ENCODE measurements around the gene PTP4A2. TPM values are rescaled to one million over a fixed set of nuclear protein-coding genes. Genes with fewer than 3 reads are reported as not detected.
A peak's percentile ranks its signal among the peaks of the same experiment; 100 is the strongest.

Gene PTP4A2
- total and polyA plus RNA-seq, 2 experiments from 2014 or later, result 300 to 354 TPM

GRCh38 chr1:31879981-31880608 is 58.1 kb downstream of the PTP4A2 start:
- no peaks in the 10 kb centered on the region for H3K9me3 ChIP-seq (ENCODE audit: low read depth)
- no peaks in the 10 kb centered on the region for H3K79me2 ChIP-seq
- H3K4me3 ChIP-seq, result no peak overlapping the region
- H3K27me3 ChIP-seq, result no peaks in the 10 kb centered on the region
- peak overlapping the region; percentile 71 for H3K27ac ChIP-seq
- no peaks in the 10 kb centered on the region for H3K36me3 ChIP-seq (replicated peaks; ENCODE audit: insufficient read depth, low read depth)
- H4K20me1 ChIP-seq (ENCODE audit: insufficient read depth, poor library complexity, severe bottlenecking), result no peaks in the 10 kb centered on the region
- no peak overlapping the region for H3K4me2 ChIP-seq
- no peak overlapping the region for H2AFZ ChIP-seq
- no peaks in the 10 kb centered on the region for H3K9me2 ChIP-seq (replicated peaks; ENCODE audit: insufficient read depth)
- peaks cover 6% of the 10 kb centered on the region for H3K4me1 ChIP-seq (ENCODE audit: insufficient read depth)
- peak; percentile 13 for DNase-seq (ENCODE audit: low spot score)
- 65% methylated on average over 4 of the region's 4 CpGs for WGBS (ENCODE audit: low lambda C conversion rate, missing lambda C conversion rate)
- TF ChIP-seq EZH2phosphoT487 (IDR thresholded peaks at IDR 0.05; ENCODE audit: low read depth, severe bottlenecking, unreplicated experiment) (no peak), EZH2 (IDR thresholded peaks at IDR 0.05; ENCODE audit: borderline replicate concordance) (no peak)
- TF ChIP-seq, protein P1, sequence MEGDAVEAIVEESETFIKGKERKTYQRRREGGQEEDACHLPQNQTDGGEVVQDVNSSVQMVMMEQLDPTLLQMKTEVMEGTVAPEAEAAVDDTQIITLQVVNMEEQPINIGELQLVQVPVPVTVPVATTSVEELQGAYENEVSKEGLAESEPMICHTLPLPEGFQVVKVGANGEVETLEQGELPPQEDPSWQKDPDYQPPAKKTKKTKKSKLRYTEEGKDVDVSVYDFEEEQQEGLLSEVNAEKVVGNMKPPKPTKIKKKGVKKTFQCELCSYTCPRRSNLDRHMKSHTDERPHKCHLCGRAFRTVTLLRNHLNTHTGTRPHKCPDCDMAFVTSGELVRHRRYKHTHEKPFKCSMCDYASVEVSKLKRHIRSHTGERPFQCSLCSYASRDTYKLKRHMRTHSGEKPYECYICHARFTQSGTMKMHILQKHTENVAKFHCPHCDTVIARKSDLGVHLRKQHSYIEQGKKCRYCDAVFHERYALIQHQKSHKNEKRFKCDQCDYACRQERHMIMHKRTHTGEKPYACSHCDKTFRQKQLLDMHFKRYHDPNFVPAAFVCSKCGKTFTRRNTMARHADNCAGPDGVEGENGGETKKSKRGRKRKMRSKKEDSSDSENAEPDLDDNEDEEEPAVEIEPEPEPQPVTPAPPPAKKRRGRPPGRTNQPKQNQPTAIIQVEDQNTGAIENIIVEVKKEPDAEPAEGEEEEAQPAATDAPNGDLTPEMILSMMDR (IDR thresholded peaks at IDR 0.05; ENCODE audit: poor library complexity), result no peak

- Histone ChIP-seq H2AFZ (no peak overlapping the region), H3K27ac (no peak overlapping the region)
Observed at GRCh38 chr1:31878058-31878457, 60.1 kb downstream of the PTP4A2 start.

GRCh38 chr1:31877544-31877943 is 60.6 kb downstream of the PTP4A2 start:
- H3K4me2 ChIP-seq, result no peak overlapping the region
- no peaks in the 10 kb centered on the region for H3K9me2 ChIP-seq (replicated peaks; ENCODE audit: insufficient read depth)
- peaks cover 6% of the 10 kb centered on the region for H3K4me1 ChIP-seq (ENCODE audit: insufficient read depth)
- no peaks in the 10 kb centered on the region for H3K79me2 ChIP-seq
- H4K20me1 ChIP-seq (ENCODE audit: insufficient read depth, poor library complexity, severe bottlenecking), result no peaks in the 10 kb centered on the region
- 90% methylated on average over 4 of the region's 4 CpGs for WGBS (ENCODE audit: low lambda C conversion rate, missing lambda C conversion rate)
- no peak overlapping the region for H3K27ac ChIP-seq
- no peaks in the 10 kb centered on the region for H3K36me3 ChIP-seq (replicated peaks; ENCODE audit: insufficient read depth, low read depth)
- H2AFZ ChIP-seq, result no peak overlapping the region
- no peaks in the 10 kb centered on the region for H3K27me3 ChIP-seq
- H3K9me3 ChIP-seq (ENCODE audit: low read depth), result no peaks in the 10 kb centered on the region
- no peak overlapping the region for H3K4me3 ChIP-seq
- no peak for DNase-seq (ENCODE audit: low spot score)
- TF ChIP-seq EZH2 (IDR thresholded peaks at IDR 0.05; ENCODE audit: borderline replicate concordance), result no peak
- TF ChIP-seq EZH2phosphoT487 (IDR thresholded peaks at IDR 0.05; ENCODE audit: low read depth, severe bottlenecking, unreplicated experiment), result no peak
- TF ChIP-seq, protein P1 (IDR thresholded peaks at IDR 0.05; ENCODE audit: poor library complexity), result no peak

More at GRCh38 chr1:31878058-31878457, 60.1 kb downstream of the PTP4A2 start:
- Histone ChIP-seq H3K4me3 (no peak overlapping the region), H3K9me3 (ENCODE audit: low read depth) (no peaks in the 10 kb centered on the region), H3K36me3 (replicated peaks; ENCODE audit: insufficient read depth, low read depth) (no peaks in the 10 kb centered on the region), H3K4me2 (no peak overlapping the region), H3K79me2 (no peaks in the 10 kb centered on the region), H4K20me1 (ENCODE audit: insufficient read depth, poor library complexity, severe bottlenecking) (no peaks in the 10 kb centered on the region), H3K4me1 (ENCODE audit: insufficient read depth) (peaks cover 6% of the 10 kb centered on the region), H3K27me3 (no peaks in the 10 kb centered on the region), H3K9me2 (replicated peaks; ENCODE audit: insufficient read depth) (no peaks in the 10 kb centered on the region)
- no peak for DNase-seq (ENCODE audit: low spot score)
- TF ChIP-seq EZH2 (IDR thresholded peaks at IDR 0.05; ENCODE audit: borderline replicate concordance) (no peak), EZH2phosphoT487 (IDR thresholded peaks at IDR 0.05; ENCODE audit: low read depth, severe bottlenecking, unreplicated experiment) (no peak)
- TF ChIP-seq, protein P1 (IDR thresholded peaks at IDR 0.05; ENCODE audit: poor library complexity), result no peak
- WGBS (ENCODE audit: low lambda C conversion rate, missing lambda C conversion rate), result 84% methylated on average over 6 of the region's 6 CpGs
